H1 (cell line): ENCODE data around the gene MYH7. TPM values are rescaled to one million over a fixed set of nuclear protein-coding genes. Genes with fewer than 3 reads are reported as not detected.

Experiments
- CTCF ChIA-PET: fragments of 300-600 bp; sonication (Branson Sonifier 250); formaldehyde crosslinking; loops from one replicate; lab custom pipeline; 2021; ENCODE audit not compliant: partially characterized antibody; lab: Charles Lee
- POLR2A ChIA-PET: fragments of 300-600 bp; sonication (Branson Sonifier 250); formaldehyde crosslinking; loops from one replicate; lab custom pipeline; 2021; ENCODE audit warnings: inconsistent platforms; ENCODE audit not compliant: partially characterized antibody; lab: Charles Lee
- DNase-seq, 2 experiments: peaks; one replicate each; pipeline versions ENCODE4 v3.0.0 to v3.0.0-alpha.2; 2010 to 2022; ENCODE audit warnings: low spot score in 2 of 2, low read depth in 1 of 2, mixed read lengths in 1 of 2
- FAIRE-seq: peaks from 2 replicates; lab custom pipeline; 2011; peaks lifted over from hg19 to GRCh38; lab: Jason Lieb, UNC
- H2AFZ ChIP-seq: 2 replicates; pipeline ENCODE4 v1.8.1; 2012; ENCODE audit warnings: low read length, inconsistent platforms
- H2AK5ac ChIP-seq: 2 replicates; pipeline ENCODE4 v1.6.1; 2013; ENCODE audit warnings: low read depth, low read length
- H2BK120ac ChIP-seq: replicated peaks from 2 replicates; pipeline ENCODE3; 2013; ENCODE audit warnings: low read depth, low read length, inconsistent platforms
- H2BK12ac ChIP-seq: 2 replicates; pipeline ENCODE4 v1.6.1; 2013; ENCODE audit warnings: low read depth, low read length
- H2BK15ac ChIP-seq: 2 replicates; pipeline ENCODE4 v1.6.1; 2013; ENCODE audit warnings: low read length
- H2BK20ac ChIP-seq: 2 replicates; pipeline ENCODE4 v1.6.1; 2013; ENCODE audit warnings: low read length
- H2BK5ac ChIP-seq: 2 replicates; pipeline ENCODE4 v1.6.1; 2013; ENCODE audit warnings: low read depth, low read length
- H3K14ac ChIP-seq: 2 replicates; pipeline ENCODE4 v1.6.1; 2013; ENCODE audit warnings: inconsistent platforms; ENCODE audit not compliant: insufficient read length
- H3K18ac ChIP-seq: 2 replicates; pipeline ENCODE4 v1.6.1; 2013; ENCODE audit warnings: low read length; ENCODE audit errors: extremely low read depth
- H3K23ac ChIP-seq: 2 replicates; pipeline ENCODE4 v1.6.1; 2013; ENCODE audit warnings: inconsistent platforms; ENCODE audit not compliant: insufficient read length
- H3K23me2 ChIP-seq: 2 replicates; pipeline ENCODE4 v1.6.1; 2013; ENCODE audit warnings: low read depth, low read length
- H3K27ac ChIP-seq: 2 replicates; pipeline ENCODE4 v1.6.1; 2011; ENCODE audit warnings: low read depth, low read length, inconsistent platforms
- H3K27me3 ChIP-seq, 4 experiments: replicated peaks in 1 of 4; 1 replicate in 1 of 4; 2 replicates in 3 of 4; pipeline versions ENCODE4 v1.6.1 to v1.8.1; 2011 to 2013; ENCODE audit warnings: low read length in 3 of 4, mild to moderate bottlenecking in 3 of 4, inconsistent platforms in 2 of 4, mixed read lengths in 2 of 4, moderate library complexity in 1 of 4; ENCODE audit not compliant: control insufficient read depth in 3 of 4, insufficient read depth in 3 of 4; ENCODE audit errors: extremely low read depth in 1 of 4
- H3K36me3 ChIP-seq, 4 experiments: 2 replicates each; pipeline versions ENCODE4 v1.6.1 to v1.8.1; 2011 to 2013; ENCODE audit warnings: mild to moderate bottlenecking in 4 of 4, low read length in 3 of 4, moderate library complexity in 2 of 4, control low read depth in 1 of 4, inconsistent platforms in 1 of 4; ENCODE audit not compliant: insufficient read depth in 4 of 4, control insufficient read depth in 2 of 4
- H3K4ac ChIP-seq: replicated peaks from 2 replicates; pipeline ENCODE3; 2013; ENCODE audit warnings: low read length, low read depth, mixed read lengths, inconsistent platforms; ENCODE audit not compliant: insufficient read length
- H3K4me1 ChIP-seq, 4 experiments: replicated peaks in 1 of 4; 1 replicate in 1 of 4; 2 replicates in 3 of 4; pipeline versions ENCODE4 v1.6.1 to v1.8.1; 2011 to 2013; ENCODE audit warnings: low read length in 3 of 4, inconsistent platforms in 2 of 4, mixed read lengths in 1 of 4; ENCODE audit not compliant: insufficient read depth in 4 of 4, control insufficient read depth in 3 of 4
- H3K4me2 ChIP-seq, 2 experiments: 2 replicates each; pipeline versions ENCODE4 v1.6.1 to v1.8.1; 2011 to 2013; ENCODE audit warnings: low read depth in 2 of 2, low read length in 2 of 2, control low read depth in 1 of 2, inconsistent platforms in 1 of 2, mild to moderate bottlenecking in 1 of 2; ENCODE audit not compliant: insufficient read depth in 1 of 2
- H3K4me3 ChIP-seq, 4 experiments: fragments of 200-600, 300-600 bp in 1 of 4; sonication (generic), shearing (Covaris generic), sonication (Bioruptor Twin) in 1 of 4; 2 replicates each; pipeline versions ENCODE4 v1.5.1 to v1.8.1; 2011 to 2016; ENCODE audit warnings: low read length in 4 of 4, low read depth in 3 of 4, control low read depth in 2 of 4, inconsistent platforms in 2 of 4, mild to moderate bottlenecking in 2 of 4, mixed read lengths in 1 of 4, moderate library complexity in 1 of 4; ENCODE audit not compliant: insufficient read depth in 2 of 4; ENCODE audit errors: extremely low read depth in 1 of 4
- H3K56ac ChIP-seq: replicated peaks from 2 replicates; pipeline ENCODE3; 2013; ENCODE audit warnings: low read depth, mild to moderate bottlenecking, mixed read lengths, low read length, inconsistent platforms; ENCODE audit not compliant: insufficient read length
- H3K79me1 ChIP-seq: 2 replicates; pipeline ENCODE4 v1.6.1; 2013; ENCODE audit warnings: low read depth, low read length, control low read depth
- H3K79me2 ChIP-seq, 2 experiments: 2 replicates each; pipeline versions ENCODE4 v1.6.1 to v1.8.1; 2012 to 2013; ENCODE audit warnings: low read length in 2 of 2, mild to moderate bottlenecking in 2 of 2, inconsistent platforms in 1 of 2; ENCODE audit not compliant: insufficient read depth in 2 of 2, control insufficient read depth in 1 of 2
- H3K9ac ChIP-seq, 4 experiments: replicated peaks in 1 of 4; 1 replicate in 1 of 4; 2 replicates in 3 of 4; pipeline versions ENCODE4 v1.6.1 to v1.8.1; 2011 to 2013; ENCODE audit warnings: low read depth in 3 of 4, low read length in 3 of 4, control low read depth in 2 of 4, mild to moderate bottlenecking in 2 of 4, moderate library complexity in 2 of 4, inconsistent platforms in 1 of 4; ENCODE audit errors: extremely low read depth in 1 of 4
- H3K9me3 ChIP-seq, 2 experiments: 2 replicates each; pipeline versions ENCODE4 v1.6.1 to v1.8.1; 2012 to 2013; ENCODE audit warnings: mild to moderate bottlenecking in 2 of 2, moderate library complexity in 2 of 2, control low read depth in 1 of 2, inconsistent platforms in 1 of 2, low read depth in 1 of 2, low read length in 1 of 2, mixed read lengths in 1 of 2; ENCODE audit not compliant: insufficient read depth in 2 of 2
- H4K20me1 ChIP-seq, 2 experiments: replicated peaks in 1 of 2; 2 replicates each; pipeline versions ENCODE3 to v1.8.1; 2011 to 2013; ENCODE audit warnings: inconsistent platforms in 2 of 2, low read length in 2 of 2, mild to moderate bottlenecking in 1 of 2; ENCODE audit not compliant: insufficient read depth in 2 of 2, control insufficient read depth in 1 of 2
- H4K5ac ChIP-seq: 2 replicates; pipeline ENCODE4 v1.6.1; 2013; ENCODE audit warnings: low read length, low read depth, mixed read lengths, inconsistent platforms; ENCODE audit not compliant: insufficient read length
- H4K8ac ChIP-seq: 2 replicates; pipeline ENCODE4 v1.8.0; 2013; ENCODE audit warnings: mild to moderate bottlenecking, moderate library complexity, low read length, inconsistent platforms; ENCODE audit not compliant: insufficient read depth; ENCODE audit errors: extremely low read depth
- H4K91ac ChIP-seq: replicated peaks from 2 replicates; pipeline ENCODE3; 2013; ENCODE audit warnings: low read length, mixed read lengths, inconsistent platforms; ENCODE audit not compliant: insufficient read length
- ASH2L ChIP-seq: fragments of 200-600, 300-600 bp; sonication (generic); IDR thresholded peaks from one replicate; pipeline ENCODE4 v1.7.1; 2017; ENCODE audit warnings: low read length
- CEBPB ChIP-seq: IDR thresholded peaks from 2 replicates; pipeline ENCODE4 v1.6.1; 2012; ENCODE audit warnings: low read depth, low read length
- FOSL1 ChIP-seq: IDR thresholded peaks from 2 replicates; pipeline ENCODE4 v1.6.1; 2011; ENCODE audit warnings: mild to moderate bottlenecking, low read depth, low read length, moderate library complexity; ENCODE audit not compliant: insufficient read depth
- GTF2F1 ChIP-seq: IDR thresholded peaks from 2 replicates; pipeline ENCODE4 v1.6.1; 2012; ENCODE audit warnings: low read depth, low read length, improper control_type of control experiment, borderline replicate concordance
- PHF8 ChIP-seq: fragments of 200-600 bp; sonication (generic); conservative IDR thresholded peaks from 2 replicates; pipeline ENCODE4 v1.7.1; 2012; ENCODE audit warnings: low read depth, mild to moderate bottlenecking, inconsistent platforms, low read length, moderate library complexity
- RAD21 ChIP-seq, 2 experiments: IDR thresholded peaks in 1 of 2; conservative IDR thresholded peaks in 1 of 2; 2 replicates each; pipeline ENCODE4 v1.6.1; 2011; ENCODE audit warnings: low read depth in 2 of 2, low read length in 2 of 2, improper control_type of control experiment in 1 of 2, inconsistent platforms in 1 of 2, mild to moderate bottlenecking in 1 of 2, moderate library complexity in 1 of 2
- RBBP5 ChIP-seq: IDR thresholded peaks from 2 replicates; pipeline ENCODE4 v1.7.1; 2012; ENCODE audit warnings: low read depth, mild to moderate bottlenecking, inconsistent platforms, low read length, moderate library complexity, borderline replicate concordance
- SP1 ChIP-seq: IDR thresholded peaks from 2 replicates; pipeline ENCODE4 v1.6.1; 2011; ENCODE audit warnings: low read depth, low read length
- SP4 ChIP-seq: IDR thresholded peaks from 2 replicates; pipeline ENCODE4 v1.6.1; 2012; ENCODE audit warnings: low read length, inconsistent platforms
- YY1 ChIP-seq: IDR thresholded peaks from 2 replicates; pipeline ENCODE4 v1.6.1; 2011; ENCODE audit warnings: low read depth, mild to moderate bottlenecking, low read length
- WGBS, 2 experiments: shearing (Covaris generic) in 1 of 2; methylation state at CpG; one replicate each; pipeline versions ENCODE4 v1.1.6 to v1.1.7; 2013 to 2015; ENCODE audit warnings: low lambda C conversion rate in 2 of 2, mixed read lengths in 2 of 2, inconsistent platforms in 1 of 2, low coverage in 1 of 2, missing lambda C conversion rate in 1 of 2; ENCODE audit not compliant: insufficient replicate concordance in 2 of 2, insufficient coverage in 1 of 2, insufficient read length in 1 of 2; ENCODE audit errors: extremely low coverage in 1 of 2, missing lambda C conversion rate in 1 of 2; 5-methylcytosine and 5-hydroxymethylcytosine counted together
- polyA plus RNA-seq, 7 experiments: library from polyadenylated mRNA; depleted of rRNA in 3 of 7; stranded (reverse) in 5 of 7; unstranded in 2 of 7; fragments of >200 nt in 5 of 7; fragments of 200-250 nt in 2 of 7; gene quantifications; 1 replicate in 5 of 7; 2 replicates in 1 of 7; 4 replicates in 1 of 7; pipeline versions ENCODE4 v1.2.1 to v1.2.3, GENCODE V29; 2011 to 2013; ENCODE audit warnings: missing spikeins in 2 of 7, mixed read lengths in 2 of 7
- total RNA-seq: library from RNA; stranded (reverse); fragmentation: NEBNext Ultra II Directional; extraction: Animal tissue kit (Norgen Biotek cat#: 25700); gene quantifications from 2 replicates; pipeline ENCODE4 v1.2.1, GENCODE V29; 2021
- TF ChIP-seq, protein P1 (sequence below): IDR thresholded peaks from 2 replicates; pipeline ENCODE4 v1.6.1; 2011; ENCODE audit warnings: low read depth, mild to moderate bottlenecking, low read length; ENCODE audit not compliant: insufficient read depth

The MYH7 gene
- total and polyA plus RNA-seq, 2 of the 8 experiments (the other 6 are each of a cell fraction or from before 2014, with no cell fraction given), result not detected

DNA sequence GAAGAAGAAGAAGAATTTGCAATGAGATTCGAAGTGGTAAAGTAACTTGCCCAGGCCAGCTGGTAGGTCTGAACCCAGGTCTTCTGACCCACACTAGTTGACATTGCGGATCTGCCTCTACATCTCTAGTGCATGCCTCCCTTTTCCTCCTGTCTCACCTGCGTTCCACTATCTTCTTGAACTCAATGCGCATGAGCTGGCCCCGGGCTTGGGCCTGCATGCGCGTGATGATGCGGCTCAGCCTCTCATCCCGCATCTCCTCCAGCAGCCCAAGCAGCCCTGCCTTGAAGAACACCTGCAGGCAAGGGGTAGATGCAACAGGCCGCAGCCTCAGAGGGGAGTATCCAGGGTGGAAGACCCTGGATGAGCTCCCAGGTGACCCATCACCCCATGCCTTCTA is 39.3 kb downstream of the MYH7 start:
- Histone ChIP-seq H3K27ac (no peak overlapping the region), H3K27me3 (no peaks in the 10 kb centered on the region; a peak in 3 of 7 replicates), H2BK5ac (no peak overlapping the region), H3K9ac (no peak overlapping the region), H4K8ac (no peak overlapping the region), H2BK120ac (no peak overlapping the region), H4K5ac (no peak overlapping the region), H3K23me2 (no peaks in the 10 kb centered on the region), H4K91ac (no peak overlapping the region), H3K4me1 (no peaks in the 10 kb centered on the region), H3K23ac (no peak overlapping the region), H3K79me2 (no peaks in the 10 kb centered on the region), H3K9me3 (no peaks in the 10 kb centered on the region), H2AFZ (no peak overlapping the region)
- WGBS, 2 experiments, result 90% methylated on average over 10 of the region's 10 CpGs; no CpG with 5 or more reads in 1 of the 2 experiments
- CTCF ChIA-PET, result interaction anchor here (1.1 to 7.0 kb wide), 3 partner anchors 16 to 72 kb away, joined by 3 to 96 read pairs (median 6); partner anchors contain the start of gene CMTM5
- TF ChIP-seq ASH2L (no peak), PHF8 (no peak), SP4 (no peak), YY1 (no peak), CEBPB (no peak), FOSL1 (no peak), RBBP5 (no peak), SP1 (no peak), GTF2F1 (no peak), RAD21 (IDR thresholded peaks at IDR 0.05 in 1 of 2, conservative IDR thresholded peaks at IDR 0.05 in 1 of 2; ENCODE audit: low read depth in 2 of 2, low read length in 2 of 2) (no peak)
- TF ChIP-seq, protein P1, sequence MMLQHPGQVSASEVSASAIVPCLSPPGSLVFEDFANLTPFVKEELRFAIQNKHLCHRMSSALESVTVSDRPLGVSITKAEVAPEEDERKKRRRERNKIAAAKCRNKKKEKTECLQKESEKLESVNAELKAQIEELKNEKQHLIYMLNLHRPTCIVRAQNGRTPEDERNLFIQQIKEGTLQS, result no peak
- TF ChIP-seq, all 59 proteins: peak for 0
- no peak overlapping the region for H2BK12ac ChIP-seq
- no peaks in the 10 kb centered on the region for H3K36me3 ChIP-seq
- H2BK20ac ChIP-seq, result no peak overlapping the region
- no peak overlapping the region for H3K14ac ChIP-seq
- H3K56ac ChIP-seq, result no peak overlapping the region
- no peak overlapping the region for H2AK5ac ChIP-seq
- no peak overlapping the region for H2BK15ac ChIP-seq
- H3K4me3 ChIP-seq, result no peak overlapping the region
- H4K20me1 ChIP-seq, result no peaks in the 10 kb centered on the region
- H3K79me1 ChIP-seq, result no peaks in the 10 kb centered on the region
- DNase-seq, result no peak
- POLR2A ChIA-PET, result no interaction called here
- H3K4me2 ChIP-seq, result no peak overlapping the region
- FAIRE-seq, result no peak
- no peak overlapping the region for H3K18ac ChIP-seq
- H3K4ac ChIP-seq, result no peak overlapping the region
